ENCODE results near the gene SLIT3.
"Not testable (repeated sequence)": the region's sequence is repeated elsewhere in the genome, so short reads cannot be mapped to it uniquely, and the experiment has no call there.

SLIT3 gene

DNA sequence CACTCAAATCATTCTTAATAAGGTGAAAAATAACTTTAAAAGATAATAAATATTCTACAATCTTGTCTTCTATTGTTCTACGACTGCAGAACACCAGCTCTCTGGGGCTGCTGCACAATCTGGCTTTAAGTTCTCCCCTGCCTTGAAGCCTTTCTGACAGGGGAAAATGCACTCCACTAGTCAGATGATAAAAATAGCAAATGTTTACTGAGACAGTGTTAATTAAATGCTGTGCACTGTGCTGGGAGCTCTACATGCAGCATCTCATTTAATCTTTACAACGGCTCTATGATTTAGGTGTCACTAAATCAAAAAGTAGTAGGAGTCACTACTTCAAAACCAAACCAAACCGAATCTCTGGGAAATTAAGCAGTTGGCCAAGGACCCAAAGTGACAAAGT lies 132.7 kb downstream of the SLIT3 start:
- DNase-seq: no peak

DNA sequence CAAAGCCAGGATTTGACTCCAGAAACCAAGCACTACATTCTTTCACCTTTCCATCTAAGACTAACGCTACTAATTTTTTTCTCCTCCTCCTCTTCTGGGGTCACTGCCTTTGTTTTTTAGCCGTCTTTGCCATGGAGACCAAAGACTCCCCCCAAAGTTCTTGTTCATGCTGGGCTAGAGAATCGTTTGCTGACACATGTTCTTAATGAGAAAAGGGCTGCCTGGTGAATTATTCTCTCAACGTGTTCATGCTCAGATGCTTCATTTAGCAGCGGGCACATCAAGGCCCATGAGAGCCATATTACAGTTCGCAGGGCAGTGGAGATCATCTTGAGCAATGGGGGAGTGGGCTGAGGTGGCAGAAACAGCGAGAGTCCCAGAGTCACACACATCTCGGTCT lies 134.9 kb downstream of the SLIT3 start:
- no peak for DNase-seq

DNA sequence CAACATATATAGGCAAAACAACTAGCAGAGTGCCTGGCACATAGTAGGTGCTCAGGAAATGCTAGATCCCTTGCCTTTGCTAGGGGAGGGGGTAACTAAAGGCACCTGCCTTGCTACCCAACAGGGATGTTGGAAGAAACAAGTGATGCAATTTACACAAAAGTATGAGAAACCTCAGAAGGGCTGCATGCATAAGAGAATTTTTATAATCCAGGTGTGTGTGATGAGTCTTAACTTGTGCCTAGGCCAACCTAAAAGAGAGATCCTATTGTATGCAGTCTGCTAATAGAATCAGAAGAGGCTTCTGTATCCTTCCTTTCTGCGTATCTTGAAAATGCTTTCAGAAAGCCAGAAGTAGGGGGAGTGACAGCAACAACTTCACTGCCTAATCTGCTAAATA lies 135.9 kb downstream of the SLIT3 start:
- DNase-seq: no peak

DNA sequence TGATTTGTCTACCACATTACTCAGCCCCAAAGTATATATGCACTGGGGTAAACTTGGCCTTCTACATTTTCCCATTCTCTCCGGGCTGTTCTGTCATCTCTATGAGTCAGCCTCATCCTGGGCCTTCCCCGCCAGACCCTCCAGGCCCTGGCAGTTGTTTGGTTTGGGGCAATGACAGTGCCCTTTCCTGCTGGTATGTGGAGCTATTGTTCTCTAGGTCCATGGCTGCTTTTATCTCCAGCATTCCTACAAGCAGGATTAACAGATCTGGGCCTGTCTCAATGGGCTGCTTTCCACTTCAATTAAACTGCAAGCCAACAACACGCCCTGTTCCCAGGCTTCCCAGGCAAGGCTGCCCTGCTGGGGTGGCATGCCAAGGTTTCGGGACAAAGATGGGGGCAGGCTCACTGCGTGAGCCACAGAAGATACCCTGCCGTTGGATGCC lies 136.4 kb downstream of the SLIT3 start:
- no peak for DNase-seq

DNA sequence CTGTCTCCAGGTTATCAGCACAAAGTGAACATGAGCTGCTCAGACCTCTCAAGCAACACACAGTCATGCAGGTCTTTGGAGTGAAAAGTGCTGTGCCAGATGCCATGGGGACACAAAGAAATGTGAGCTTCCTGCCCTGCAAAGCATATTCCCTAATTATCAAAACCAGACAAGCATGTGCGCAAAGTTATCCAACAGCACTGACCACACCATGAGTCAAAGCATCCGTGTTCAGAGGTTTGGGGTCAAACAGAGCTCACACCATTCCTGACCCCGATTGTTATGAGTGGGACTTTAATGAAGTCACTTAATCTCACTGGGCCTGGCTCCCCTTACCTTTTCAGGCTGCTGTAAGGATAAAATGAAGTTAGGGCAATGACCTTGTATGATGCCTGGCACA lies 138.5 kb downstream of the SLIT3 start:
- DNase-seq: no peak

DNA sequence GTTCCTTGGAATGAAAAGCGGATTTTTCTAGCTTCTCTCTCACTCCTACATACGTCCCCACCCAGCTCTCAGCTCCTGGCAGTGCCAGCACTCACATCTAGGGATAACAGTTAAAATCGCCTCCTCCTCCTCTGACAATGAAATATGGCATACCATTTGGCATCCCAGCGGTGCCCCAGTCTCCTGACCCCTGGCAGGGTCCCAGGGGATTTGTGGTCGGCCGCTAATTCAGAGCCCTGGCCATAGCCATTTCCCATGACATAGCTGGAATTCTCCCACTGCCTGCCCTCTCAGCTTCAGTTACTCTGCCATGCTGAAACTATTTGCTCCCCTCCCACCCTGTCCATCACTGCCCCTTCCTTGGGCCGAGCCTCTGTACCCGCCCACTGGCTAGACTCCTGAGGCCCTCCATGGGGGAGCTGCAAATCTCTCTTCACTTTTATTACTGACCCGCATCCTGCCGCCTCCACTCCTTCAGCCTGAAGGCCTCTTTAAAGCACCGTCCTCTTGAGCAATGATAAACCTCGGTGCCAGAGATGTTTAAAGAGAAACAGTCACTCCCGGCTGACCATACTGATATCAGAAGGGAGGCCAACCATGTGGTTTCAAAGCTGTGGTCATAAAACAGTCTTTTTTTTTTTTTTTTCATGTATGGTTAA lies 139.8 kb downstream of the SLIT3 start:
- DNase-seq: no peak

DNA sequence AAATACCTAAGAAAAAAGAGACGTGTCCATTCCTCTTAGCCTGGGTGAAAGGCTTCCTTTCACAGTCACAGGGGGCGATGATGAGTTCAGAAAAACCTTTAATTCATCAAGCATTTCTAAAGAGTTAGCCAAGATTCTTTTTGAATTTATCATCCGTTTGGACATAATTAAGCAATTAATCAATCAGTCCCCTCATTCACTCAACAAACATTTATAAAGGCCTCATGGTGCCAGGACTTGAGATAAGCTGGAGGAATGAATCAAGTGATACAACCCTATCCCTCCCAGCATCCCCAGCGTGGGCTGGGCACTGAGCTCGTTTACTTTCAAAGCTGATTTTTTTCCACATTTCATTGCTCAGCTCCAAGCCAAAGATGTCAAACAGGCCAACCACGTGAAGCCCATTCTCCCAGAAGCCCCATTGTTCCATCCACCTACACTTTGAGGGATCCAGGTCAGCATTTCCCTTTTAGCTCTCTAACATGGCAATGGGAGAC lies 140.5 kb downstream of the SLIT3 start:
- DNase-seq: no peak

DNA sequence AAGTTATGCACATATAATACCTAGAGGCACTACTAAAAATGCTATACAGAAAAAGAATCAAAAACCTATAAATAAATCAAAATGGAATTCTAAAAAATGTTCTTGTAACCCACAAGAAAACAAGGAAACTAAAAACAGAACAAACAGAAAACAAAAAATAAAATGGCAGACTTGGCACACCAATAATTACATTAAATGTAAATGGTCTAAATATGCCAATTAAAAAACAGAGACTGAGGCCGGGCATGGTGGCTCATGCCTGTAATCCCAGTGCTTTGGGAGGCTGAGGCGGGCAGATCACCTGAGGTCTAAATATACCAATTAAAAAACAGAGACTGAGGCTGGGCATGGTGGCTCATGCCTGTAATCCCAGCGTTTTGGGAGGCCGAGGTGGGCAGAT lies 142.2 kb downstream of the SLIT3 start:
- no peak for DNase-seq

DNA sequence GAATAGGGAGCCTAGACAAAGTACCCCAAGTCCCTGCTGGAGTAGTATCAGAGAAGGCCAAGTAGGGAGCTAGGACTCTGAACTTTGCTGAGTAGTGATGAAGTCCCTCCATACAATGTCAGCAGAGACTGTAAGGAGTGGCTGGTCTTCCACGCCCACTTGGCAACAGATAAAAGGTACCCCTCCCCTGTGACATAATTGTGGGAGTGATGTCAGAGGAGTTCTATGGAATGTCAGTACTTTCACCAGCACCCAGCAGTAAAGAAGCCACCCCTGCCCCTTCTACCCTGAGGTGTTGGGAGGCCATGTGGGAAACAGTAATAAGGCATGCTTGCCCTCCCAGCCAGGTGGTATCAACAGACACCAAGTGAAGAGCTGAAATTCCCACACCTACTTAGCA lies 143.9 kb downstream of the SLIT3 start:
- no peak for DNase-seq

DNA sequence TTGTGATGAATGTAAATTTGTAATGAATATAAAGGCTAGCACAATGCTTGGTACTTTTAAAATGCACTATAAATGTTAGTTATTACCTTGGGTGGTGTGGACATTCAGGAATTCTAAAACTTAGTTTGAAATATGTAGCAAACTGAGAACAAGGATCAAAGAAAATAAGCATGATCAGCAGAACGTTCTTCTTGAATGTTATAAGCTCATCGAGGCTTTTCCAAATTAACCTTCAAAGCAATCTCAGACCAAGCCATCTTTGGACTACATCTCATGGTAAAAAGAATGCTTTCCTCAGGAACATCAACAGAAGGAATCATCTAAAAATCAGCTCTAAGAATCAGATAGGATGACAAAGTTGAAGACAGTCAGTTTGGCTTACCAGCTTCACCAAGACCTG lies 146.3 kb downstream of the SLIT3 start:
- DNase-seq: no peak

DNA sequence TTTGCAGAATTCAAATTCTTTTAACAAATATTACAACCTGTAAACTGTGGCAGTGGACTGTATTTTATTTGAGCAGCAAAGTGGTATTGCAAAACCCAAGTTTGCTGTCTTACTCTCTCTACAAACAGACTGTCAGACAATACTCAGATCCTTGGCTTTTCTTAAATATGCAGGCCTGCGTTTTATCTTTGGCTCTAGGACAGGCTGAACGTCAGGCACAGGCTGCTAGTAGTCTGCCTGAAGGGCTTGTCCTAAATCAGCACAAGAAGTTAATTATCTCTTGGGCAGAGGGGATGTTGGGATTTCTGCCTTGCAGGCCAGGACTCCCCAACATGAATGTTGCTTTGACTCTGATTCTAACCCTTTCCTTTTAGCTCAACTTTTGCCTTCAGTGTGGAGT lies 147.5 kb downstream of the SLIT3 start:
- no peak for DNase-seq

DNA sequence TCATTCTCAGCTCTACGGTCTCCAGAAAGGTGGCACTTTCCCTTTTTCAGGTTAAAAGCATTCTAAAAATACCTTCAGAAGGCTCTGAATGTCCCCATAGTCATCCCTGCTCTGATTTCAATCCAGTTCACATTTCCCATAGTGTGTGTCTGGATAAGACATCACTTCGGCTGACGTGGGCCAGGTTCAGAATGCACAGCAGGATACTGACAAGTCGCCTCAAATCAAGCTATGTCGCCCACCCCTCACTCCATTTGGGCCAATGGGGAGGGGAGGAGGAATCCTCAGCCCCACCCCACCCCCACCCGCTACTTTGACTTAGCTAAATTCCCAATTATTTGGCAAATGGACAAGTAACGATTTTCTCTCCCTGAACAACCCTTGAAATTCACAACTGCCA lies 148.0 kb downstream of the SLIT3 start:
- no peak for DNase-seq

DNA sequence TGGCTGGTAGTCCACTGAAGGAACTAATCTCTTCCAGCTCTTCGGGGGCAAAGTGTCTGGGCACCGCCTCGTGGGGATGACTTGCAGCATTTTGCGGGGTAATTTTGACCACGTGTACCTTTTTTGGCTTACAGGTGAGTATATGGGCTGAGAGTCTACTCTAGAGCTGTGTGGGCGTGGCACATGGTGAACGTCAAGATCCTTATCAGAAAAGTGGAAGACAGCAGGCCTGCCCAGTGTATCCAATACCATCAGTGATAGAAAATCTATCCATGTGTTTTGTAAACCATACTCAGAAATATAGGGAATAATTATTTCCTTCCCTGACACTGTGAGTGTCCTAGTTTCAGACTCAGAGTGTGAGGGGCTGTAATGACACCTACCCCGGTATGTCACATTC lies 148.5 kb downstream of the SLIT3 start:
- no peak for DNase-seq

DNA sequence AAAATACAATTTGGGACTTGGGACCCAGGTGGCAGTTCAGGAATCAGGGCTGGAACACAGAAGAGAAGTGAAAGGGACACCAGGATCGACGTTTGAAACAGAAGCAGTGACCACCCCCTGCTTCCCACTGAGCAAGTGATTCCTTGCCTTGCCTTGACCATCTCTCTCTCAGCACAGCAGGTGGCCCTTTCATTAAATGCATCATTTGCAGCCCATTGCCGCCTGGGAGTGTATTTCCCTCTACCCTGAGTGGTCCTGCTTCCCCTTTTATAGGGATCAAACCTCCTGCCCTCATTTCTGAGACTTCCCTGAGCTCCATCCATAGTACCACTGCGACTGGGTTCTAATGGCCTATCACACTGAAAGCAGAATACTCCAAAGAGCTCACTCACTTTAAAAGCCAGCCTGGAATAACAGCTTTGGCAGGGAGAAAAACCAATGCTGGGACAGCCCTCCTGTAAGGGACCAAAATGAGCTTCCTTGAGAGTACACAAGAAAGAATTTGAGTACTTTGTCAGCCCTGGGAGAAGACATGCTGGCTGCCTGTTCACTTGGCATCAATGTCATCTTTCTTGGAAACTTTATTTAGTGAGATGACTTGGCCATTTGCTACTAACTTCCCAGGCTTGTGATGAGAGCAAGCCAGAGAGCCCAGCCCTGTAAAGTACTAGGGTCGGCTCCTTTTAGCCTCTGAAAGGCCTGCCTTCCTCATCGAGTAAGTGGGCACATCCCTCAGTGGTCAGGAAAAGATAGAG lies 149.7 kb downstream of the SLIT3 start:
- DNase-seq: no peak

DNA sequence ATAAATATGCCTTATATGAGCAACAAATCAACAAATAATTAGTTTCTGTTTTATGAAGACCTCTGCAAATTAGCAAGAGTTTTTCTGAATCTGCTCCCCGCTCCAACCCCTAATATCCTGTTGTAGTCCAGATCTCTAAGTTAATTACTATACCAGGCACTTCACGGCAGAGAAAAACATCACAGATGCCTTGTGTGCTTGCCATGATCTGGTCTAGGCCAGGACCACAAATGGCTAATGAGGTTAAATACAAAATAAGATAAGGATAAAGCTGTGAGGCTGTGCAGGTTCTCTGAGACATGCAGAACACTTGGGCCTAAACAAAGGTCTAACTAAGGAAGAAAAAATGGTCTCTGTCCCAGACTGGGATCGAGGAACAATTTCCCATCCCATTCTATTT lies 150.8 kb downstream of the SLIT3 start:
- DNase-seq: no peak

DNA sequence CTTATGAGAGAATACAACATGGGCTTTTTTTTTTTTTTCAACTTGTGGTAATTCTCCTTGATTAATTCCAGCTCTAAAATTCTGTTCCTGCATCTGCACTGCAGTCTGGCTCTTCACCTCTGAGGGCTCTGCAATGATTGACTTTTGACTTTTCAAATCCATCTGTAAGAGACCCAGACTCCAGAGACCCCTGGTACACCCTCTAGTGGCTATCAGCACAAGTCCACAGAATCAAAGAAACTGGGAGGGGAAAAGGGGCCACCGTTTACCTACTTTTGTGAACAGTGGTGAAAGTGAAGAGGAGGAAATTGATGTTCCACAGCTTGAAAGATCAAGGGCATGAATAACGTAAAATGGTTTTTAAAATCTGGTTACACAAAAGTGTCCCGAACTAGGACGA lies 151.6 kb downstream of the SLIT3 start:
- no peak for DNase-seq

DNA sequence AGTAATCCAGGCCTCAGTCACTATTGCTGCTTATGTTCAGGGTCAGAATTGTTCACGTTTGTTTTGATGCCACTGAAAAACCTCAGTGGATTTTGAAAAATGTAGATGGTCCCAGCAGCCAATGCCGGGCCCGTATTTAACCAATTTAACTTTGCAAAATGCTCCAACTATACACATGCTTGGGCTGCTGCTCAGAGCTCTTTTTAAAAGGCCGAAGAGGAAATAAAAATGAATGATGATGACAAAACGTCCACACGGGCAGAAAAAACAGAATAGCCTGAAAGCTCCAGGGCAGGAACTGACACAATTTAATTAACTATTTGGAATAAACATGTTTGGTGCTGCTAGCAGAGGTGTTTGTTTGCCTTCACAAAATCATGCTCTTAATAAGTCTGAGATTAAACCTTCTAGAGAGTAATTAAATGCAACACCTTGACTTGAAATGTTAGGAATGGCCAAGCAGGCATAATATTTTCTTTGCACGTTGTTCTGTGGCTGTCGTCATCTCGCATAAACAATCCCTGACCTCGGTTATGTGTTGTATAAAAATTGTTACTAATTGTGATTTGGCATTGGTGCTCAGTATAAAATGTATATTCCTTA lies 152.7 kb downstream of the SLIT3 start:
- DNase-seq: no peak

DNA sequence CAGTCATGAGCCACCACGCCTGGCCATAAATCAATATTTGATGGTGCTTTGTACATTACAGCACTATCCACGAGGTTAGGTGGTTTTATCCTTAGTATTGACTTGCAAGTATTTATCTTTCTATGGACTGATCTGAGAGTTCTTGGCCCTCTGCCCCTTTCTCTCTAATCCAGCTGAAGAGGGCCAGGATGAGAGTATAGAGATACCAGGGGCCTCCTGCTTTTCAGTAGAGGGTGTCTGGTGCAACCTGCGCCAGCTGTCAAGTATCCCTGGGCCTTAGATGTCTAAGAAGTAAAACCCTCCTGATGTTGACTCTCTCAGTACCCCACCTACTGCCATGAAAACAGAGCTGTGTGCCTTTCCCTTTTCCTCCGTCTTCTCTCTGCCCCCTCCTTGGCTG lies 153.4 kb downstream of the SLIT3 start:
- no peak for DNase-seq

DNA sequence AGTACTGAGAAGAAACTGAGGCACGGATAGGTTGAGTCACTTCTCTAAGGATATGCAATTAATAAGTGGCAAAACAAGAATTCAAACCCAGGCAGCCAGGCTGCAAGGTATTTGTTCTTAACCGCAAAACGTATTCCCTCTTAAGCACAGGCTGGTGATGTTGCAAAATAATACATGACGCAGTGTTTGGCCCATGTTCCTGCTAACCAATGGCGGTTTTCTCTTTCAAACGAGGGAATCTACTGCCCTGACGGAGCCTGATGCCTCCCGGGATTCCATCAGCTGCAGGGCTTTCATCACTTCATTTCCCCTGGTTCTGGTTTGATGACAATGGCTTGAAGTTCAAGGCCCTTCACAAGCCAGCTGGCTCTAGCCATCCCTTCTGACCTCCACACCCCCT lies 154.8 kb downstream of the SLIT3 start:
- no peak for DNase-seq

DNA sequence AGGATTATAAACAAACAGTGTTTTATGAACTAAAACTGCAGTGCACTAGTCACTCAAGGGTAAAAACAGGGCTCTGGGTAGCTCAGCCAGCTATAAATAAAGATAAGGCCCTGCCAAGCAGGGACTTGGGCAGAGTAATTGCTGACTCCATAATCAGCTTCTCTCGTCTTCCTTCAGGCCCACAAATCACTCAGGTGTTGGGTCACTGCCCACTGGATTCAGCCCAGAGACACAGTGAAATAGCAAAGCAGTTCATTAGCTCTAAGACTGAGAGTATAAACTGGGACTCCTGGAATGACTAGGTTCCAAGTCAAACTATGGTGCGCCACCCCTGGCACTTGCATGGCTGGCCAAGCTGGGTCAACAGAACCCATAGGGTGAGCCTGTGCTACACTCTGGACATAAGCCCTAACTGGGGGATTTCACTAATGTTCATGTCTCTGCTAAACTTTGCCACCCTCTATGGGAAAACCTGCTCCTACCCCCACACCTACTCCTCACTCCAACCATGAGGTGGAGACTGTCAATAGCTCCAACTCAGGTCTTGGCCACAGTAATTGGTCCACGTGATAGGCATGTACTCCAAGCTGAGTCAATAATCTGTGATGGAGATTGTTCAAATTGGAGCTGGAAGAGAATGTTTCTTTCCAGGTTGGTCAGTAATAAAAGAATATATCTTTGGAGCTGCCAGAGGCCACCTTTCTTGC lies 158.5 kb downstream of the SLIT3 start:
- DNase-seq: no peak

DNA sequence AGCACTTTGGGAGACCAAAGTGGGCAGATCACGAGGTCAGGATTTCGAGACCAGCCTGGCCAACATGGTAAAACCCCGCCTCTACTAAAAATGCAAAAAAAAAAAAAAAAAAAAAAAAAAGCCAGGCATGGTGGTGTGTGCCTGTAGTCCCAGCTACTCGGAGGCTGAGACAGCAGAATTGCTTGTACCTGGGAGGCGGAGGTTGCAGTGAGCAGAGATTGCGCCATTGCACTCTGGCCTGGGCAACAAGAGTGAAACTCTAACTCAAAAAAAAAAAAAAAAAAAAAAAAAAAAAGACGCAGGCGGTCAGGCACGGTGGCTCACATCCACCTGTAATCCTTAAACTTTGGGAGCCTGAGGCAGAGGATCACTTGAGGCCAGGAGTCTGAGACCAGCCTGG lies 160.7 kb downstream of the SLIT3 start:
- not testable (repeated sequence) for DNase-seq

DNA sequence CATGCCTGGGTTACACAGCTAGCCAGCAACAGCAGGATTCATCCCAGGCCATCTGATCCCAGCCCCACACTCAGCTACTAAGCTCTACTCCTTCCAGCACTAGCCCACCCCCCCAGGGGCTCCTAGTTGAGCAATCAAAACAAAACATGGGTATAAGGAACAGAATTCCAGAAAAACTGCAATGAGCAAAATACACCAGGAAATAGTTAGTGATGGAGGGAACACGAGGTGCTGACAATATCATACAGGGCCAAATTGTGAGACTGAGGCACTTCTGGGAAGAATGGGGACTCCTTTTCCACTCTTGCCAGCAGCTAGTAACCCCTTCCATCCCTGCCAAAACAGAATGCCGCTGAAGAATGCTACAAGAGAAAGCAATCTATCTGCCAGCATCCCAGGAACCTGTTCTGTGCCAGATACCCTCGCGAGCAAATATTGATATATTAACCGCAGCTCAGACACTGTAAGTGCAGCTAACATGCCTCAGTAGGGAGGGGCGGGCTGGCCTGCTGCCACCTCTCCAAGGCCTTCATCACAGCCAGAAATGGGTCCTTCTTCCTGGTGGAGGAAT lies 161.4 kb downstream of the SLIT3 start:
- no peak for DNase-seq

DNA sequence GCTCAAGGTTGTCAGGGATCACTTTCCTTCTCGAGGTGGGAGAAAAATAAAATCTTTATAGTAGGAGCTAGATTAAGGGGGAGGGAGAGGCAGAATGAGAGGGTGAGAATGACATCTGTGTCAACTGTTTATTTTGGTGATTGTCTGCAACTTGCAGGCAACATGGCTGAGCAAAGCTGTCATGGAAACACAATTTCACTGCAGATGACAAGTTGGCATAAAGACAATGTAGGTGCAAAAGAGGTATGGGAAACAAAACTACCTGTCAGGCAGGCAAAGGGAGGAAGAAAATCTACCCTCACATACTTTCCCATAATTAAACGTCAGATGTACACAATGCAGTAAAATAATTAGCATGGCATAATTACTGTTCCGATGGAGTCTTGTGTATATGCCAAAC lies 167.4 kb downstream of the SLIT3 start:
- no peak for DNase-seq

Data from DMS 273 treated with DMSO at 0.1 percent for 48 hours (cell line).